HG03565 (cell line): ENCODE measurements around the gene KIF15.

Experiments used
- ATAC-seq: cut with Tn5 transposase; IDR thresholded peaks from one replicate; pipeline ENCODE4 v1.9.1; 2021; ENCODE audit warnings: mild to moderate bottlenecking, moderate library complexity; ENCODE audit not compliant: unreplicated experiment

KIF15 gene

GRCh38 chr3:44874308-44874707, 112.7 kb downstream of the KIF15 start, which contains the start of gene TGM4:
TGM4 (plus strand) TSS chr3:44874608; CDS start chr3:44874679, 71 bp downstream.
- no peak for ATAC-seq

DNA sequence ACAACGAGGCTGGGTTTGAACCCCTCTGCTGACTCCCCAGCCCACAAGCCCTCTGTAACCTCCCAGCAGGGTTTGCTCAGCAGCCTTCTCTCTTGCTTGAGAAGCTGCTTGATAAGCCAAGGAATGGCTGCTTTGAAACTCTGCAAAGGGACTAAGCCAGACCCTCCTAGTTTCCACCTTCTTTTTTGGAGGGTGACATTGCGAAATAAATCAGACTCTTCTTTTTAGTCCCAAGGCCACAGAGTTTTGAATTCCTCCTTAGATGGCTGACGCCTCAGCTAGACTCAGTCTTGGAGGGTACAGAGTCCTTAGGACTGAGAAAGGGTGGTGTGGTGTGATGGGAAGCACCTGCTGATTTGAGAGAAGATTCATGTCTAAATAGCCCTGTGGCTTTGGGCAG, 114.0 kb downstream of the KIF15 start:
- ATAC-seq = no peak

- ATAC-seq = no peak
Observed at GRCh38 chr3:44877333-44877732, 115.7 kb downstream of the KIF15 start.

DNA sequence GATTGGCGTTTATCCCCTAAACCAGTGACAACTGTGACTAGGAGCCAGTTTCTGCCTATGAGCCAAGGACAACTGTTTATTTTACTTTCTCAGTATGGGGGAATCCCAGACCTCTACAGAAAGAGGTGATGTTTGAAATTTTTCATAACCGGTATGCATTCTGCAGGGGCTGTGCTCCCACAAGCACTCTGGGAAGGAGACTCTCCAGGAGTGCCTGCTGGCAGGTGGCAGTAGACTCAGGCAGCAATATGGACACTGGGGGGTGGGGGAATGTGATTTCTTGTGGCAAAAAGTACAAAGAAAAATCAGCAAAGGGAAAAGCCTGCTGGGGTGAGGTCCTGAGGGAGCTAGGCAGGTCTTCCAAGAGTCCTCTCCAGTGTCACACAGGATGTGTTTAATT, 118.7 kb downstream of the KIF15 start:
- ATAC-seq = no peak

- ATAC-seq = no peak
Observed at GRCh38 chr3:44883213-44883955, 121.8 kb downstream of the KIF15 start.

- no peak for ATAC-seq
Observed at GRCh38 chr3:44883999-44884431, 122.4 kb downstream of the KIF15 start.

- no peak for ATAC-seq
Observed at GRCh38 chr3:44885618-44886017, 124.0 kb downstream of the KIF15 start.

GRCh38 chr3:44886561-44886960, 125.0 kb downstream of the KIF15 start:
- ATAC-seq = no peak

GRCh38 chr3:44887101-44887500, 125.5 kb downstream of the KIF15 start:
- no peak for ATAC-seq

DNA sequence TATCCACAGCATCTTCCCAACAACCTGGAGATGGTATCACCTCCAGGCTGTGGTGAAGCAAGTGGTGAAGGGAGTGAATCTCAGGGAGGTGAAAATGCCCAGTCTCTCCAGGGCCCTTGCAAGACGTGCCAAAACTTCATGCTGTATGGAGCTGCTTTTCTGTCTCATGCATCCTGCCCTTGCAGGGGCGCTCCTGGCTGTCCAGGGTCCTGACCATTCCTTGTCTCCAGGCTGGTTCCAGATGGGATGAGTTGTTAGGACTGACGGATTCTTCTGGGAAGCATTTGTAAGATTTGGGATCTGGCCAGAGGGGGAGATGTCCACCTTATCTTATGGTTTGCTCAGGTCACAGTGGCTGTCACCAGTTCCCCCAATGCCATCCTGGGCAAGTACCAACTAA, 128.7 kb downstream of the KIF15 start:
- no peak for ATAC-seq

- no peak for ATAC-seq
Observed at GRCh38 chr3:44890852-44891251, 129.3 kb downstream of the KIF15 start.

DNA sequence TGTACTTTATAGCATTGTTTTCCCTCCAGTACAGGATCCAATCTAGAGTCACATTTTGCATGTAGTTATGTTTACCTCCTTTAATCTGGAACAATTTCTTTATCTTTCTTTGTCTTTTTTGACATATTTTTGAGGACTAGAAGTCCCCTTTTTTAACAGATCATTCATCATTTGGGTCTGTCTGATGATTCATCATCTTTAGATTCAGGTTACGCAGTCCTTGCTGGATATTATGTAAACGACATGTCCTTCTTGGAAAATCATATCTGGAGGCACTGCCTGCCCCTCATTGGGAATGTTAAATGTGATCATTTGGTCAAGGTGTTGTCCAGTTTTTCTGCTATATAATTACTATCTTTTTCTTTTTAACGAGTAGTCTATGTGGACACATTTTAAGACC, 131.1 kb downstream of the KIF15 start:
- no peak for ATAC-seq

DNA sequence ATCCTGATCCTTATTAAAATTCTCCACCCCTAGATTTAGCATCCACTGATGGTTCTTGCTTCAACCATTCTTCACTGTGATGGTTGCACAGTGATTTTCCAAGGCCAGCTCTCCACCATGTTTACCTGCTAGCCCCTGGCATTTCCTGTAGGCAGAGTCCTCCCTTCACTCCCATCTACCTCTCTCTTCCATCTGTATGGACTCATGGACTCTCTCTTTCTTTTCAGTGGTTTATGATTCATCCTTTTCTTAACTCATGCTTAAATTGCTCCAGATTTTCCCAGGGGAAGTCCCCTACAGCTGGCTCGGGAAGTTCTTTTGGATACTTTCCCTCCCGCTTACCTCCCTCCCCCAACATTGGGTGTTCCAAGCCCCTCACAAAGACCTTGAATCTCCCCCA, 131.5 kb downstream of the KIF15 start:
- ATAC-seq = no peak

DNA sequence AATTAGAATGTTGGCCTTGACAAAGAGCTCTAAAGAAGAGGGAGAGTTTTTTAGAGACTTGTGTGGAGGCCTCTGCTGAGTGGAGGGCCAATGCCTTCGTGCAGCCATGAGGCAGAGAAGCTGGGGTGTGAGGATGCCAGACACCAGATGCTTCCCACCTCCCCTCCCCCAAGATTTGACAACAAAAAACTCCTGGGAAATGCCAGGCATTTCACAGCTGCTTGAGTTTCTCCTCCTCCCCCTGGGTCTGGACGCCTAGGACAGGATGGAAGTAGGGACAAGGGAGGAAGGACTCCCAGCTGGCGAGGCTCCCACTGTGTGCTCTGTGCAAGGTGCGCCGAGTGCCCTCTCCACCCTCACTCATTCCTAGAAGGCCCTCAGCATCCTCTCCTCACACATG, 132.9 kb downstream of the KIF15 start:
- no peak for ATAC-seq

DNA sequence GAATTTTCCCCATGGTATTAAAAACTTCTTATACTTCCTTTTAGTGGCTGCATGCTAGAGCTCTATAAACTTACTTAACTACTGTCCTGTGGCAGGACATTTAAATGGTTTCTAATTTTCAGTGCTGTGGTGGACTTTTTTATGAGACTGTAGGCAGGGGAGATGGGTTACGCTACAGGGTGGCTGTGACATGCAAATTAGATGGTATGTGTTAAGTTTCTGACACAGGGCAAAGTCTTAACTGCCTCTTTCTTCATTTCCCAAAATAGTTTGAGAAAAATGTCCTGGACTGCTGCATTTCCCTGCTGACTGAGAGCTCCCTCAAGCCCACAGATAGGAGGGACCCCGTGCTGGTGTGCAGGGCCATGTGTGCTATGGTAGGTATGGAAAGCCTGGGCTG, 134.8 kb downstream of the KIF15 start:
- ATAC-seq = no peak

GRCh38 chr3:44899683-44900367, 138.2 kb downstream of the KIF15 start:
- no peak for ATAC-seq

GRCh38 chr3:44902628-44903027, 141.0 kb downstream of the KIF15 start:
- ATAC-seq = no peak
